GM21528 (cell line): ENCODE results near the gene SIK3.

Experiments
- ATAC-seq: cut with Tn5 transposase; IDR thresholded peaks from one replicate; pipeline ENCODE4 v1.9.1; 2021; ENCODE audit warnings: mild to moderate bottlenecking, moderate library complexity; ENCODE audit not compliant: unreplicated experiment, low FRiP score

Gene SIK3

DNA sequence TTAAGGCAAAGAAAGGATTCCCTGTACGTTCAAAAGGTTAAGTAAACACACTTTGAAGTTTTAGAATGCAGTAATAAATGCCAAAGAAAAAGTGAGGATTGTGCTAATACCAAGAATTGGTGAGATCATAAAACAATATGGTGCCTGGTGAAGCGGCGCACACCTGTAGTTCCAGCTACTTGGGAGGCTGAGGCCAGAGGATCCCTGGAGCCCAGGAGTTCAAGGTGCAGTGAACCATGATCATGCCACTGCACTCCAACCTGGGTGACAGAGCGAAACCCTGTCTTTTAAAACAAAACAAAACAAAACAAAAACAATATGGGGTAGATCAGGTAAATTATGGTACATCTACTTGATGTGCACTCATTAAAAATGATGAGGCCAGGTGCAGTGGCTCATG is 187.4 kb downstream of the SIK3 start:
- ATAC-seq, result no peak

DNA sequence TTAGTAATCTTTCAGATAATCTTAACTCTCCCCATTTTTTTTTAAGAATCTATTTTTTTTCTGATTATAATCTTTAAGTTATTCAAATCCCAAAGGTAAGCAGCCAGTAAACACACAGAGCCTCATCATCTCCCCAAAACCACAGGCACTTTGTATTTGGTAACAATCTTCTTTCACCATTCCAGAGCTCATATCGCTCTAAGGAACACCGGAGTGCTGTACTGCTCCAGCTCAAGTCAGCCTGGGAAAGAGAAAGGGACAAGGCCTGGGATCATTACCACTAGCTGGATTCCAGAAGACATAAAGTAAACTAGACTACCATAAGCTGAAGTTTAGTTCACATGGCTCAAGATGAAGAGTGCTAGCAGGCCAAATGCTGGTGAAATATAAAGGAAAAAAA is 187.8 kb downstream of the SIK3 start:
- no peak for ATAC-seq

DNA sequence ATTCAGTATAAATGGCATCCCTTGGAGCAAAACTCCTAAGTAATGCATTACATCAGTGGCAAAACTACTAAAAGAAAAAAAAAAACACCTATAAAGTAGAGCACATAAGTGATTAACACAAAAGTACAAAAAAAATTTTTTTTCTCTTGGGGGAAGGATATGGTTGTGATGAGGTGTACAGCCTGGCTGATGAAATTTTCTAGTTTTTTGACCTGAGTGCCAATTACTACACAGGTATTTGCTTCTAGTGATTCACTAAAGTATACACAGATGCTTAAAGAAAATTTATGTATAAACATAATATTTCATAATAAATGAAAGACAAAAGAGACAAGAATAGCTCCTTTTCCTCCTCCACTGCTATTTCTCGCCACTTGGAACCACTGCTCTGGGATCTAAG is 189.0 kb downstream of the SIK3 start:
- ATAC-seq, result no peak

DNA sequence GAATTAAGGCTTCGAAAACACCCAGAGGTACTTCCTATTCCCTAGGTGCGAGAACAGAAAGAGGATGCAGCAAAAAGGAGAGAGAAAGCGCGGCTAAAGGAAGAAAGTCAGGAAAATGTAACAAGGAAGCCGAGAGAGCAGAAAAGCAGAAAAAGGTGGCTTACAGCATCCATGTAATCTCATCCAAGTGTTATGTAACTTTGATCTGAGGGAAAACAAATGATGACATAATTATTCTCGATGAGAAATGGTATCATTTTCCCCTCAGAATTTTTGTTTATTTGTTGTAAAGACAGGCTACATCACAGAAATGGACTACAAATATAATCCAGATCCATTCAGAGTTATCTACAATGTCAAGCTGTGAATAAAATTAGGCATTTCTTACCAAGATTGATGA is 191.7 kb downstream of the SIK3 start:
- ATAC-seq, result no peak

DNA sequence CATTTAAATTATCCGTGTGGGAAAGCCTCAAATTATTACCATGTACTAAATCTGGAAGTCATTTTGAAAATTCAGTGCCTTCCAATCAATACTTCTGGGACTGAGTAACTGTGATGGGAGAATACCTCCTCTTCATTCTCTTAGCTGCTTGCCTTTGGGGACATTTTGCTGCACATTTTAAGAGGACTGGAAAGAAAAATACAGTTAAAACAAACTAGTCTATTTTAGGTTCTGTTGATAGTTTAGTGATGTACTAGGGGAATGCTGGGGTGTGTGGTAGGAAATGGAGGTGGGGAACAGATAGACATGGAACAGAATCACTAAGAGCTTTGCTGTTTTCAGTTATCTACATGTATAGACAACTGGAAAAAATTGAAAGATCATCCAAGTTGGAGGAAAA is 195.1 kb downstream of the SIK3 start:
- no peak for ATAC-seq

DNA sequence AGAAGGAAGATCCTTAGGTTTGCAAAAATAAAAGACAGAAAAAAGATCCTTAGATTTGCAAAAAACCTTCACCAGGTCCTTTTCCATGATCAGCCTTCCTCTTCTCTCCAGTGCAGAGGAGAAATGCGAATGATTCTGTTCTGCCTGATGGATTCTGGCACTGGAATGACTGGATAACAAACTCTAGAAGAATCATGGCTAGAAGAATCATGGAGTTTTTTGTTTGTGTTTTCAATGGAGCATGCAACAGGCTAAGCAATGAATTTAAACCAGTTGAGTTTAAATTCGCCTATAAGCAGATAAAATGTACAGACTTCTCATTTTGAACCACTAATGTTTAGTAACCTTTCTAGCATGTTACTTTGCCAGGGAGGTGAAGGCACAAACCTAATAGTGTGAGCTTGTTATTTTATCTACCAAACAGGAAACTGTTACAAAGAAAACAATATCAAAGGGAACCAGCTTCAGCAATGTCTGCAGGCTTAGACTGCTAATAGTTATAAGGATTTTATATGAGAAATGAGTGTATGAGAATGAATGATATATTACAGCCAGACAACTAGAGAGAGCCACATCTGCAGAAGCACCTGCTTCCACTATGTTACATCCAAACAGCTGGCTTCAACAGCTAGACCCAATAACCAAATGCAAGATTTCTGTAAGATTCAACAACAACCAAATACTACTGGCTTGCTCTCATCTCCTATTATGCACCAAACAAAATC is 196.1 kb downstream of the SIK3 start:
- no peak for ATAC-seq

DNA sequence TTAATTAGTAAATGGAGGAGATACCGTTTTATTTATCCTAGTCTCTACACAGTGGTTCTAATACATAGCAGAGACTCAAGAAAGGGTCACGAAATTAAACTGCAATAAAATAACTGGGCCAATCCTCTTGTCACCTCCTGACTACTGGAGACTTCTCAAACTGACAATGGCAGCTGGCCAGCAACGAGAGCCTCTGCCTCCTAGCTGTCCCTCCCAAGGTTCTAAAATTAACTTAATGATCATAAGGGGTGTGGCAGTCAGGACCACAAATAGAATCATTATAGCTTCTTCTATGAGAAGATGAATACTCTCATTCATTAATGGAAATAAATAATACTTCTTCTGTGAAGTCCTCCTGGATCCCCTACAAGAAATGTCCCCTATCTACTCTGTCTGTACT is 197.0 kb downstream of the SIK3 start:
- ATAC-seq, result no peak

DNA sequence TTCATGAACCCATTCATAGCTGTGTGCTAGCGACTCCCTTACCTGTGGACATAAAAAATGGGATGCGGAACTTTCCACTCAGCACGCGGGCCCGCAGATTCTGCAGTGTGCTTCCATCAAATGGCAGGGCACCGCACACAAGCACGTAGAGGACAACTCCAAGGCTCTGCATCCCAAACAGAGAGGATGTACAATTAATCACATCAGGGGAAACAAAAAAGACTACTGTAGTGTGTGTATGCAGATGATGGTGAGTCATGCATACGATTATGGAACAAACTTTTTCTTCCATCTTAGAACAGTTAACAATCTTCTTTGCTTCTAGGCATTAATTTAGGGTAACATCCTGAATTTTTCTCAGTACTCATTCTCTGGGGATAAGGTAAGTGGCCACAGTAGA is 202.0 kb downstream of the SIK3 start:
- no peak for ATAC-seq

DNA sequence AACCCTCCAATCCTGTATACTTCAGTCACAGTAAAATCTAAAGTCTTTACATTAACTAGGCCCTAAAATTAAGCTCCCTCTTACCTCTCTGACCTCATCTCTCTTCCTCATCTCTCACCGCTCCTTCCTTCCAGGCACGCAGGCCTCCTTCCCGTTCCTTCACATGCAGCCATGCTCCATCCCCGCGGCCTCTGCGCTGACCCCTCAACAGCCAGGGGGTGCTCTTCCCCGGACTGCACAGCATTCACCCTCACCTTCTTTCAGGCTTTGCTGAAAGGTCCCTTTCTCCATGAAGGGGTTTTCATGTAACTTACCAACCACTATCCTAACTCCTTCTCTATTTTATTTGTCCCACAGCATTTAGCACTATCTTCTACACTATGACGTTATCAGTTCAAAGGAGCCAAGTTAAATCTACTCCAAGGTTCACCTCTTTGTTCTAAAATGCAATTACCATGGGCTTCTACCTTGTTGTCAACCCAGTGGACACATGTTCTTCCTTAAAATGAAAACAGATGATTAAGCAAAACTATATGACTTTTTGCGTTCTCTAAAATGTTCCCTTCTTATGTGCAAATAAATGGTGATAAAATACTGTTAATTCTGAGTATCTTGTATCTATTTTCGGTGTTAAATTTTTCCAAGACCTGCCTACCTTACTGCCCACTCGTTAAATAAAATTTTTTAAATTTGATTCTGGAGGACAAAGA is 203.0 kb downstream of the SIK3 start:
- no peak for ATAC-seq

DNA sequence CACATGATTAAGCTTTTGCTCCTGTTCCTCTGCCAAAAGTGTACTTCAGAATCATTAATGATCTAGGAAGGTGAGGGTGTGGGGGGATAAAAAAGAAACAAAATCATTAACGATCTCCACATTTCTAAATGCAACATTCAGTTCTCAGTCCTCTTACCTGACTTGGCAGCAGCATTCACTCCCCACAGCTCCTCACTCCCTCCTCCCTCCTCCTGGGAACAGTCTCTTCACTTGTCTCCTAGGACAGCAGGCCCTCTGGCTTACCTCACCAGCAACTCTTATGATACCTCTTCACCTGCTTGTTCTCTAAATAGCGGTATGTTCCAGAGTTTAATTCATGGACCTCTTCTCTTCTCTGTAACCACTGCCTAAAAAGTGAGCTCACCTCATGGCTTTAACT is 204.3 kb downstream of the SIK3 start:
- ATAC-seq, result no peak

DNA sequence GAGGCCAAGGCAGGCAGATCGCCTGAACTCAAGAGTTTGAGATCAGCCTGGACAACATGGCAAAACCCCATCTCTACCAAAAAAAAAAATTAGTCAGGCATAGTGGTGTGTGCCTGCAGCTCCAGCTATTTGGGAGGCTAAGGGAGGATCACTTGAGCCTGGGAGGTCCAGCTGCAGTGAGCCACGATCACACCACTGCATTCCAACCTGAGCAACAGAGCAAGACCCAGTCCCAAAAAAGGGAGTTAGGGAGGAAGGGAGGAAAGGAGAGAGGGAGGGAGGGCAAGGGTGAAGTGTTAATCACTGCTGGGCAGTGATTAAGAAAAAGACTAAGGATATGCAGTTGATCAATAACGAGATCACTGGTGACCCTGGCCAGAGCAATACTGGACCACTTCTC is 204.8 kb downstream of the SIK3 start:
- no peak for ATAC-seq

DNA sequence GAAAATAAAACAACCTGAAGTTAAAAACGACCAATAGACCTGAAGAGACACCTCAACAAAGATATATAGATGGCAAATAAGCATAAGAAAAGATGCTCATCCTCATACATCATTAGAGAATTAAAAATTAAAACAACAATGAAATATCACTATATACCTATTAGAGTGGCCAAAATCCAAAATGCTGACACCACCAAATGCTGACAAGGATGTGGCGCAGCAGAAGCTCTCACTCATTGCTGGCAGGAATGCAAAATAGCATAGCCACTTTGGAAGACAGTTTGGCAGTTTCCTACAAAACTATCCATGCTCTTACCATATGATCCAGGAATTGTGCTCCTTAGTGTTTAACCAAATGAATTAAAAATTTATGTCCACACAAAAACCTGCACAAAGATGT is 205.9 kb downstream of the SIK3 start:
- ATAC-seq, result no peak

DNA sequence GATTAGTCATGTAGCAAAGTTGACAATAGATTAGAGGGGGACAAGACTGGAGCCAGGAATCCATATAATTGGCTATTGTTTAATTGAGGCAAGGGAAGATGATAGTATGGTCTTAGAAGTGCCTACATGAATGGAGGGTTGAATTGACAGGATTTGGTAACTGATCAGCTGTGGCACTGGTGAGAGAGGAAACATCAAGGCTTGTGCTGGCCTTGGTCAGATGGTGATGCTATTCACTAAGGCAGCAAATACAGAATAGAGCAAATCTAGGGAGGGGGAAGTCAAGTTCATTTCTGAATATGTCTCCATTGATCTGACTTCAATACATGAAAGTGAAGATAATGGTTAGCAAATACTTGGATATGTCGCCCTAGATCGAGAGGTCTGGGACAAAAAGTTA is 206.5 kb downstream of the SIK3 start:
- ATAC-seq, result no peak

DNA sequence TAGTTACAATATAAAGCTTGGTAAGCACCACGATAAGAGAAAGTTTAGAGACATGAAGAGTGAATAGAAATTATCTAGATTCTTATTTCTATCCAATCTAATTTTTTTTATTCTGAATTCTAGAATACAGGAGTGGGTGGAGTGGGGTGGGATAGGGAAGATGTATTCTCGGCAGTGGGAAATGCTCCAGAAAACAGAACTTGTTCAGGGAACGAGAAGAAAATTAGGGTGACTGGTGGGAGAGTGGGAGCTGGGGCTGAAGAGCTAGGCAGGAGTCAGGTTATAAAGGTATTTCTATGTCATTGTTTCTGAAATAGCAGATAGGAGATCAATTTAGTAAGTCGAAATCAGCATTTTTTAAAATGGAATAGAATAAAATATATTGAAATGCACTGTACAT is 207.6 kb downstream of the SIK3 start:
- ATAC-seq, result no peak

DNA sequence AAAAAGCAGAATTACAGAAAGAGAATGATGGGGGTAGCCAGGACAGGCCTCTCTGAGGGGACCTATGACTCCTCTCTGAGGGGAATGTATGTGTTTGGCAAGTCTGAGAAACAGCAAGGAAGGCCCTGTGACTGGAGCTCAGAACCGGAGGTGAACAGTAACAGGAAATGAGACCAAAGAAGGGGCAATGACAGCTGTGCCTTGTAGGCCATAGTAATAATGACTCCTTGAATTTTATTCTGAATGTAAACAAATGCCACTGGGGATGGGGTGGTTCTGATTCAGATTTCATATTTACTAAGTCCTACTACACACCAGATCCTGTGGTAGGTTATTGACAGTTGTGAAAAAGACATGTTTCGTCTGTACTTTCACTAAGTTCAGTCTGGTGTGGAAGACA is 208.0 kb downstream of the SIK3 start:
- ATAC-seq, result peak; percentile 61

DNA sequence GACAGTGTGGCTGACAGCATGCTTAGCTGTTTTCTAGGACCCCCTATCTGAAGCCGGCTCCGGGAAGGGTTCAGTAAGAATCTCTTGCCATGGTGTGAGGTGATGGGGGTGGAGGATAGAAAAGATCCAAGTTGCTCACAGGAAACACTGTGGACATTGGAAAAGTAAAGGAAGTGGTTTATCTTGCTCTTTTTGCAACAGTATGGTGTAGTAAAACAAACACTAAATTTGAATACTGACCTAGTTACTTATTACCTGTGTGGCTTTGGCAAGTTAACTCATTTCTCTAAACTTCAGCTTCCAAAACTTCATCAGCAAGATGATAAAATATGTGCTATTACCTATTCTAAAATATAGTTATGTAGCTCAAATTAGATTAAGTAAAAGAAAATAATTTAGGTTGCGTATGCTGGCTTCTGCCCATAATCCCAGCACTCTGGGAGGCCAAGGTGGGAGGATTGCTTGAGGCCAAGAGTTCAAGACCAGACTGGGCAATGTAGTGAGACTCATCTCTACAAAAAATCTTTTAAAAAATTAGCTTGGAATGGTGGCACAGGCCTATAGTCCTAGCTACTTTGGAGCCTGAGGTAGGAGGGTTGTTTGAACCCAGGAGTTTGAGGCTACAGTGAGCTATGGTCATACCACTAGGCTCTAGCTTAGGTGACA is 209.2 kb downstream of the SIK3 start:
- ATAC-seq, result no peak

DNA sequence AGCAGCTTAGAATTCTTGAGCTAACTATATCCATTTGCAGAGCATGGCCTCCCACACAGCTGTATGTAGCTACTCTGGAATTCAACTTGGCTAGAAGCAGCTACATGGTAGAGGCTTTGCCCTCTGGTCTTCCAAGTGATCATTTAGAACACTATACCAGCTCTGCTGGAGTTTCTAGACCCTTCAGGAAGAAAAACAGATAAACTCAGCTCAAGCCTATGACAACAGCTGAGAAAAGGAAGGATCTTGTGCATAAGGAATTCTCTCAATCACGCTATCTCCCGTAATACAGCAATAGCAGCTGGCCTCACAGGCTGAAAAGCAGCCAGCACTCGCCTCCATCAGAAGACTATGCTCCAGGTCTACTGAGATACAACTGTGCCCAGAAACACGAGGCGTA is 210.2 kb downstream of the SIK3 start:
- ATAC-seq, result no peak

DNA sequence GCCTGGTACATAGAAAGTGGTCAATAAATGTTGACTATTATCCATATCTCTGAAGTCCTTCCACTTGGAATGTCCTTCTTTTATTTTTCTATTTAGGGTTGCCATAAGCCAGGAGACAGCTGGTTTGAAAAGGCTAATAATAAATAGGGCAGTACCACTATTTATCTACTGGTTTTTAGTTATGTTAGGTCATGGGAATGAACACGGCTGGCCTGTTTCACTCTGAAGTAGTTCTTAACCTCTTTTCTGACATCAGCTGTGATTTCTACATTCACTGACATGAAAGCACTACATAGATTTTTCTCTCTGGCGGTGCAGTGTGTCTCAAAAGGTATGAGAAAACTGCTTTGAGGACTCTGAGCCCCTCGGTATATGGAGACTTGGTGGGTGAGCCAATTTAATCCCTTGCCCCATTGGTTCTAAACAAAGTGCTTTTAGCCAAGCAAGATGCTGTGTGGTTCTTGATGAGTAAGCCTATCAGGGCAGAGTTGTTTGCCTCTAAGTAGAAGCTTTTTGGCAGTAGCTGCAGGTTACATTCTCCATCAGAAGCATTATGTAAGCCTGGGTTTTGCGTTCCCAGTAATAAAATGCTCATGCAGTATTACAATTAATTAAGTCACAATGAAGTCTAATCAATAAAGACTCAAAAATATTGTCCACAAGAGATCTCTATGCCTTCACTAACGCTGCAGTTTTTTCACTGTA is 212.1 kb downstream of the SIK3 start:
- ATAC-seq, result no peak

DNA sequence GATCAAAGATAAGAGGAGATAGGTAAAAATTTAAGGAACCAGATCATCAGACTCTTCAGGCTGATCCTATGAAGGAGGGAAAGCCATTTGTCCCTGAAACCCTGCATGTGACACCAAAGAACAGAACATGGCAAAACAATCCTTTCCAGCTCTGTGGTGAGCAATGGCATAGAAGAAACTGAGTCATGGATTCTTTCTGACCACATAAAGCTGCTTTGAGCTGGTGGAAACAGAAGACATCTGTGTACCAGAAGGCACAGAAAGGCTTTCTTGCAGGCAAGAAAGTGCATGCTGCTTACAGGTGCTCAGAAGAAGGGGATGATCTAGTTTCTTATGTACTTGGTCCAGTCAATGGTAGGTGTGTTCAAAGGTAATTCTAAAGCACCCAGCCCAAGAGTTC is 215.8 kb downstream of the SIK3 start:
- no peak for ATAC-seq

DNA sequence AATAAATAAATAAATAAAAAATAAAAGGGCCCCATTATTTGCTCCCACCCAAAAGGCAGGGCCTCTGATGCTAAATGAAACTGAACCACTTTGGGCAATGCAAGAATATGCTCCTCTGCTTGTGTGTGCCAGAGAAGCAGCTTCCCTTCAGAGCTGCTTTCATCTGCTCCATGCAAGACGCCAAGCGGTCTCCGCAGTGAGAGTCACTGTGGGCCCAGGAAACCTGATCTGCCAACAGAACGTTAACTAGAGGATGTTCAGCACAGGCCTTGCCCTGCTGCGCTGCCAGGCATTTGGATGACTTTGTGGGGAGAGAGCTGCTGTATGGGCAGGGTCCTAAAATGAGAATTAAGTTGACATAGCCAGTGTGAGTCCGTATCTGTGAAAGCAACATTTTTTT is 217.1 kb downstream of the SIK3 start:
- no peak for ATAC-seq
